K562 (cell line): ENCODE results near the gene IL4I1. TPM values are rescaled to one million over a fixed set of nuclear protein-coding genes. Genes with fewer than 3 reads are reported as not detected.

Experiments used
- ARNT ChIP-seq, 2 experiments: fragments of 450-650 bp; IDR thresholded peaks; 2 replicates each; pipeline ENCODE4 v1.6.1; 2016; ENCODE audit warnings: mild to moderate bottlenecking in 1 of 2
- CBX5 ChIP-seq: IDR thresholded peaks from 2 replicates; pipeline ENCODE4 v1.6.1; 2014; ENCODE audit warnings: low read depth, borderline replicate concordance
- CHD4 ChIP-seq: fragments of 200-600 bp; sonication (generic); IDR thresholded peaks from 3 replicates; pipeline ENCODE4 v1.6.1; 2012; ENCODE audit warnings: low read depth, mild to moderate bottlenecking, mixed read lengths, low read length, inconsistent platforms; ENCODE audit not compliant: insufficient read depth, insufficient replicate concordance, poor library complexity, severe bottlenecking
- EHMT2 ChIP-seq: fragments of 450-650 bp; IDR thresholded peaks from 2 replicates; pipeline ENCODE4 v1.6.1; 2018; ENCODE audit warnings: antibody characterized with exemption
- ETV5 ChIP-seq: sonication (generic); formaldehyde crosslinking; IDR thresholded peaks from 2 replicates; pipeline ENCODE4 v1.4.0; 2020; ENCODE audit warnings: low read depth, mild to moderate bottlenecking, missing genetic modification reagents
- HDAC8 ChIP-seq: fragments of 450-650 bp; IDR thresholded peaks from 2 replicates; pipeline ENCODE4 v1.6.1; 2016; ENCODE audit warnings: mild to moderate bottlenecking, missing genetic modification characterization, moderate library complexity, missing compliant biosample characterization
- HSF4 ChIP-seq: fragments of 250-450 bp; sonication (Bioruptor Pico); IDR thresholded peaks from 2 replicates; pipeline ENCODE4 v2.1.2; 2022; ENCODE audit warnings: mild to moderate bottlenecking, moderate library complexity, borderline replicate concordance
- MTA3 ChIP-seq: fragments of 450-650 bp; formaldehyde crosslinking; IDR thresholded peaks from 2 replicates; pipeline ENCODE4 v1.6.1; 2017; ENCODE audit warnings: mild to moderate bottlenecking, borderline replicate concordance
- NKRF ChIP-seq: fragments of 450-650 bp; IDR thresholded peaks from 2 replicates; pipeline ENCODE4 v1.6.1; 2016; ENCODE audit warnings: borderline replicate concordance
- NR3C1 ChIP-seq: sonication (generic); formaldehyde crosslinking; IDR thresholded peaks from 2 replicates; pipeline ENCODE4 v1.8.1; 2022; ENCODE audit warnings: missing genetic modification reagents
- PHF8 ChIP-seq: fragments of 200-600 bp; sonication (generic); IDR thresholded peaks from 2 replicates; pipeline ENCODE4 v1.6.1; 2012; ENCODE audit warnings: mixed run types, mild to moderate bottlenecking, inconsistent platforms, low read length, moderate library complexity, borderline replicate concordance
- RBM15 ChIP-seq: fragments of 200-400 bp; formaldehyde crosslinking; IDR thresholded peaks from 2 replicates; pipeline ENCODE4 v1.6.1; 2018; ENCODE audit warnings: mild to moderate bottlenecking, low read length, moderate library complexity; ENCODE audit not compliant: insufficient read depth
- SIN3A ChIP-seq, 2 experiments: fragments of 150-350 bp in 1 of 2; IDR thresholded peaks; 2 replicates each; pipeline ENCODE4 v1.6.1; 2011 to 2016; ENCODE audit warnings: borderline replicate concordance in 2 of 2, low read depth in 2 of 2, low read length in 2 of 2, mild to moderate bottlenecking in 2 of 2, moderate library complexity in 2 of 2; ENCODE audit not compliant: control insufficient read depth in 1 of 2
- ZNF232 ChIP-seq: sonication (generic); formaldehyde crosslinking; IDR thresholded peaks from 2 replicates; pipeline ENCODE4 v1.8.0; 2022; ENCODE audit warnings: mild to moderate bottlenecking, missing genetic modification reagents
- ZNF407 ChIP-seq: fragments of 450-650 bp; IDR thresholded peaks from 2 replicates; pipeline ENCODE4 v1.6.1; 2016; ENCODE audit warnings: low read depth
- ZNF408 ChIP-seq: fragments of 250-450 bp; sonication (Bioruptor Pico); IDR thresholded peaks from 2 replicates; pipeline ENCODE4 v1.4.0; 2020; ENCODE audit warnings: low read depth, mild to moderate bottlenecking, moderate library complexity
- ZNF76 ChIP-seq: fragments of 250-450 bp; sonication (Bioruptor Pico); IDR thresholded peaks from 2 replicates; pipeline ENCODE4 v1.4.0; 2020; ENCODE audit warnings: mild to moderate bottlenecking, moderate library complexity, borderline replicate concordance
- polyA plus RNA-seq, 8 experiments: library from polyadenylated mRNA; depleted of rRNA in 4 of 8; stranded (reverse) in 5 of 8; unstranded in 3 of 8; fragments of >200 nt; fragmentation: Nextera tagmentation in 2 of 8; fragmentation: Illumina TruSeq in 1 of 8; extraction: Ambion mirVana in 2 of 8; extraction: Trizol in 1 of 8; gene quantifications; 2 replicates each; pipeline versions ENCODE4 v1.2.1 to v1.2.3, GENCODE V29; 2011 to 2014; ENCODE audit warnings: inconsistent platforms in 1 of 8, missing spikeins in 1 of 8
- total RNA-seq, 7 experiments: library from RNA; depleted of rRNA in 6 of 7; stranded (reverse); fragments of >200 nt in 6 of 7; fragmentation: Illumina TruSeq in 2 of 7; extraction: Trizol in 2 of 7; gene quantifications; 2 replicates each; pipeline versions ENCODE4 v1.2.1 to v1.2.3, GENCODE V29; 2011 to 2021; ENCODE audit warnings: low replicate concordance in 1 of 7

Gene IL4I1
- total and polyA plus RNA-seq, 9 of the 15 experiments (the other 6 are each of a cell fraction or from before 2014, with no cell fraction given) = 0.06 to 0.95 (median 0.43) TPM; not detected in 2

GRCh38 chr19:49877020-49877878, 19.4 kb downstream of the IL4I1 start, which contains the start of the genes AKT1S1 and TBC1D17 (continued):
- peak; percentile 84 for TF ChIP-seq PHF8
- peak; percentile 57; the same call in 1 of the 2 replicates for TF ChIP-seq NKRF
- no peak for TF ChIP-seq ZNF408 (CRISPR knock-in tag)
- no peak for TF ChIP-seq HDAC8 (tag)
- peak; percentile 97 for TF ChIP-seq ETV5 (CRISPR knock-in tag)
- TF ChIP-seq ZNF76 = no peak
- TF ChIP-seq CHD4 = no peak
- TF ChIP-seq ZNF407 = no peak
- no peak for TF ChIP-seq NR3C1 (CRISPR knock-in tag)
- peak in 1 of 2 experiments; percentile 64; a peak in 2 of 4 replicates for TF ChIP-seq SIN3A (IDR thresholded peaks at IDR 0.05; ENCODE audit: borderline replicate concordance in 2 of 2, control insufficient read depth in 1 of 2, low read depth in 2 of 2, low read length in 2 of 2)
- TF ChIP-seq ZNF232 (CRISPR knock-in tag) = no peak
- TF ChIP-seq EHMT2 = peak; percentile 9; the same call in 1 of the 2 replicates
- TF ChIP-seq MTA3 = no peak; the same call in 1 of the 2 replicates
- no peak for TF ChIP-seq HSF4 (CRISPR knock-in tag)
- no peak for TF ChIP-seq CBX5
- peak in 1 of 2 experiments; percentile 59; a peak in 1 of 4 replicates for TF ChIP-seq ARNT (IDR thresholded peaks at IDR 0.05)
- no peak for TF ChIP-seq RBM15
